Gastrocnemius medialis (tissue), 4 donors: ENCODE results near the gene SCAMP1.

Experiments used
- POLR2A ChIP-seq, 2 donors: fragments of 450-650 bp; IDR thresholded peaks; one replicate each; pipeline ENCODE4 v1.6.1; 2017; ENCODE audit warnings: antibody characterized with exemption in 2 of 2, mild to moderate bottlenecking in 2 of 2, moderate library complexity in 2 of 2
- TF ChIP-seq, protein P1 (sequence below), 5 experiments: fragments of 450-650 bp in 3 of 5; fragments of 200-600 bp in 2 of 5; sonication (generic) in 2 of 5; IDR thresholded peaks in 4 of 5; conservative IDR thresholded peaks in 1 of 5; 1 replicate in 4 of 5; 2 replicates in 1 of 5; pipeline ENCODE4 v1.5.1; 2016 to 2019; ENCODE audit warnings: antibody characterized with exemption in 5 of 5, mild to moderate bottlenecking in 3 of 5, moderate library complexity in 3 of 5

DNA sequence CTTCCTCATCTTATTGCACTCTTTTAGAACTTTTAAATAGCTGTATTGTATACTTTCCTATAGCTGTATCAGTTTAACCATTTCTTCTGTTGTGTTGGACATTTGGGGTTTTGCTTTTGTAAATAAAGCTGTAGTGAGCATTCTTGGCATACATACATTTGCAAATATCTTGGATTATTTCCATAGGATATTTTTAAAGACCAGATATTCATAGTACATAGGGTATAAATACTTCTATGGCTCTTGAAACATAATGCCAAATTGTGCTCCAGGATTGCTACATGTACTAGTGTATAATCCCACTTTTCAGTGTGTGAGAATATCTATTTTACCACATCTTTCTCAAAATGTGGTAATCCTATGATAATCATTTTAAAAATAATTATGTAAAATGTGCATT is 51.2 kb downstream of the SCAMP1 start:
- TF ChIP-seq, protein P1, sequence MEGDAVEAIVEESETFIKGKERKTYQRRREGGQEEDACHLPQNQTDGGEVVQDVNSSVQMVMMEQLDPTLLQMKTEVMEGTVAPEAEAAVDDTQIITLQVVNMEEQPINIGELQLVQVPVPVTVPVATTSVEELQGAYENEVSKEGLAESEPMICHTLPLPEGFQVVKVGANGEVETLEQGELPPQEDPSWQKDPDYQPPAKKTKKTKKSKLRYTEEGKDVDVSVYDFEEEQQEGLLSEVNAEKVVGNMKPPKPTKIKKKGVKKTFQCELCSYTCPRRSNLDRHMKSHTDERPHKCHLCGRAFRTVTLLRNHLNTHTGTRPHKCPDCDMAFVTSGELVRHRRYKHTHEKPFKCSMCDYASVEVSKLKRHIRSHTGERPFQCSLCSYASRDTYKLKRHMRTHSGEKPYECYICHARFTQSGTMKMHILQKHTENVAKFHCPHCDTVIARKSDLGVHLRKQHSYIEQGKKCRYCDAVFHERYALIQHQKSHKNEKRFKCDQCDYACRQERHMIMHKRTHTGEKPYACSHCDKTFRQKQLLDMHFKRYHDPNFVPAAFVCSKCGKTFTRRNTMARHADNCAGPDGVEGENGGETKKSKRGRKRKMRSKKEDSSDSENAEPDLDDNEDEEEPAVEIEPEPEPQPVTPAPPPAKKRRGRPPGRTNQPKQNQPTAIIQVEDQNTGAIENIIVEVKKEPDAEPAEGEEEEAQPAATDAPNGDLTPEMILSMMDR (IDR thresholded peaks at IDR 0.05 in 4 of 5, conservative IDR thresholded peaks at IDR 0.05 in 1 of 5) = no peak
- TF ChIP-seq POLR2A (IDR thresholded peaks at IDR 0.05) = no peak
